CD4-positive, alpha-beta T cell treated with Interleukin-12 subunit alpha and Interleukin-12 subunit beta, for 1 hour (primary cell): ENCODE data around the gene MGST2.

Experiments
- DNase-seq: peaks from one replicate; pipeline ENCODE4 v3.0.0-alpha.2; 2020

Gene MGST2

GRCh38 chr4:139745111-139745639, 79.6 kb downstream of the MGST2 start:
- DNase-seq = no peak

- DNase-seq = no peak
Measured at GRCh38 chr4:139746431-139747171, 81.0 kb downstream of the MGST2 start.

- no peak for DNase-seq
Measured at GRCh38 chr4:139749338-139749737, 83.7 kb downstream of the MGST2 start.

- no peak for DNase-seq
Measured at GRCh38 chr4:139749835-139750498, 84.3 kb downstream of the MGST2 start.

- DNase-seq = no peak
Measured at GRCh38 chr4:139753686-139754085, 88.1 kb downstream of the MGST2 start.
